Uterus (tissue), 4 donors: ENCODE data around the gene JAZF1. TPM values are rescaled to one million over a fixed set of nuclear protein-coding genes. Genes with fewer than 3 reads are reported as not detected.
"Not testable (repeated sequence)": the region's sequence is repeated elsewhere in the genome, so short reads cannot be mapped to it uniquely, and the experiment has no call there.

Source experiments
- DNase-seq, 2 donors: peaks; one replicate each; pipeline ENCODE4 v3.0.0-alpha.2; 2019 to 2020
- H3K27ac ChIP-seq, 2 donors: fragments of 200-600 bp; sonication (generic); 1 replicate in 1 of 2; 2 replicates in 1 of 2; pipeline ENCODE4 v1.5.1; 2016 to 2018
- H3K27me3 ChIP-seq, 2 donors: fragments of 200-600 bp; sonication (generic); one replicate each; pipeline ENCODE4 v1.5.1; 2018 to 2019; ENCODE audit warnings: control low read depth in 1 of 2
- H3K36me3 ChIP-seq, 2 donors: fragments of 200-600 bp; sonication (generic); one replicate each; pipeline ENCODE4 v1.5.1; 2019; ENCODE audit warnings: control low read depth in 1 of 2
- H3K4me1 ChIP-seq, 2 donors: fragments of 200-600 bp; sonication (generic); one replicate each; pipeline ENCODE4 v1.5.1; 2018 to 2019; ENCODE audit warnings: control low read depth in 1 of 2
- H3K4me3 ChIP-seq, 2 donors: fragments of 200-600 bp; sonication (generic); 1 replicate in 1 of 2; 2 replicates in 1 of 2; pipeline ENCODE4 v1.5.1; 2018 to 2019; ENCODE audit warnings: mild to moderate bottlenecking in 1 of 2
- H3K9me3 ChIP-seq, 2 donors: fragments of 200-600 bp; sonication (generic); one replicate each; pipeline ENCODE4 v1.5.1; 2019; ENCODE audit warnings: control low read depth in 1 of 2
- CTCF ChIP-seq, 4 experiments: fragments of 200-600 bp in 2 of 4; fragments of 450-650 bp in 2 of 4; sonication (generic) in 2 of 4; IDR thresholded peaks; one replicate each; pipeline ENCODE4 v1.5.1; 2016 to 2019; ENCODE audit warnings: antibody characterized with exemption in 4 of 4, mild to moderate bottlenecking in 2 of 4, moderate library complexity in 1 of 4
- POLR2A ChIP-seq, 2 donors: fragments of 450-650 bp; IDR thresholded peaks; one replicate each; pipeline ENCODE4 v1.6.1; 2016; ENCODE audit warnings: antibody characterized with exemption in 2 of 2, mild to moderate bottlenecking in 1 of 2, moderate library complexity in 1 of 2
- intact Hi-C: fragments of 100-400 bp; cut with DNase I; formaldehyde crosslinking; loops from one replicate; pipeline ENCODE4 v1.15.1; 2023; ENCODE audit warnings: low total_unique reads
- total RNA-seq, 4 donors: library from RNA; depleted of rRNA in 3 of 4; stranded (reverse); fragments of >200 nt in 3 of 4; gene quantifications; one replicate each; pipeline versions ENCODE4 v1.1.0 to v1.2.4, GENCODE V29; 2014 to 2023
- donor health status: DM: yes; HTN: yes; CAD: no.

Gene JAZF1
- total RNA-seq, 4 donors from 2014 or later: 27.6 to 58.5 (median 34.4) TPM

GRCh38 chr7:28017372-28017771 lies 163.2 kb downstream of the JAZF1 start:
- DNase-seq: no peak
- no peaks in the 10 kb centered on the region for H3K36me3 ChIP-seq
- no peaks in the 10 kb centered on the region for H3K9me3 ChIP-seq
- no peaks in the 10 kb centered on the region for H3K27me3 ChIP-seq
- no peak overlapping the region for H3K27ac ChIP-seq
- H3K4me1 ChIP-seq: no peaks in the 10 kb centered on the region
- no peak overlapping the region for H3K4me3 ChIP-seq
- no peak for TF ChIP-seq POLR2A (IDR thresholded peaks at IDR 0.05)
- TF ChIP-seq CTCF (IDR thresholded peaks at IDR 0.05): no peak
- intact Hi-C loops: no loop called here

DNA sequence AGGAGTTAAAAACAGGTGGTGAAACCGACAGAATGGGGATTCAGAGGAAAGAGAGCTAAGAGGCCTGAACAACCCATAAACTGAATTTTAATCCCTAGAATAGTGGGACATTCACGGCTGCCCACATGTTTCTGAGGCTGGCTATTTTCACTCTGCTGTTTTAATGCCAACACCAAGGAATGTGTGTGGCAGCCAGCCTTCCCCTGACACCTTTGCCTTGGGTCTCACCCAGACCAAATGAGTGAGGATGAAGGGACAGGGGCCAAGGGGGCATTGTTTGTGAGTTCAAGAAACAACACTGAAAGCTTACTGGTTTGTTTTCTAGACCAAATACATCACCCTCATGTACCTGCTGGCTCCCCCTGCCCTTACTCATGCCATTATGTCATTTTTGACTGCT lies 164.3 kb downstream of the JAZF1 start:
- no peaks in the 10 kb centered on the region for H3K9me3 ChIP-seq
- no peak for DNase-seq
- TF ChIP-seq POLR2A (IDR thresholded peaks at IDR 0.05) (no peak), CTCF (IDR thresholded peaks at IDR 0.05) (no peak)
- H3K36me3 ChIP-seq: no peaks in the 10 kb centered on the region
- intact Hi-C loops: no loop called here
- no peak overlapping the region for H3K4me3 ChIP-seq
- H3K27ac ChIP-seq: no peak overlapping the region
- H3K4me1 ChIP-seq: no peaks in the 10 kb centered on the region
- H3K27me3 ChIP-seq: no peaks in the 10 kb centered on the region

GRCh38 chr7:28015169-28015568 lies 165.4 kb downstream of the JAZF1 start:
- intact Hi-C loops: no loop called here
- H3K27me3 ChIP-seq: no peaks in the 10 kb centered on the region
- DNase-seq: no peak

DNA sequence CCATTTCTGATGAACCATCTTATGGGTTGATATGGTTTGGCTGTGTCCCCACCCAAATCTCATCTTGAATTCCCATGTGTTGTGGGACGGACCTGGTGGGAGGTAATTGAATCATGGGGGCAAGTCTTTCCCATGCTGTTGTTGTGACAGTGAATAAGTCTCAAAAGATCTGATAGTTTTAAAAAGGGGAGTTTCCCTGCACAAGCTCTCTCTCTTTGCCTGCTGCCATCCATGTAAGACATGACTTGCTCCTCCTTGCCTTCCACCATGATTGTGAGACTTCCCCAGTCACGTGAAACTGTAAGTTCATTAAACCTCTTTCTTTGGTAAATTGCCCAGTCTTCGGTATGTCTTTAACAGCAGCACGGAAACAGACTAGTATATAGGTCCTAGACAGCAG lies 166.3 kb downstream of the JAZF1 start:
- H3K27ac ChIP-seq, H3K4me3 ChIP-seq, H3K27me3 ChIP-seq, DNase-seq, intact Hi-C loops, H3K36me3 ChIP-seq, H3K9me3 ChIP-seq, H3K4me1 ChIP-seq: not testable (repeated sequence)

More at GRCh38 chr7:28015169-28015568, 165.4 kb downstream of the JAZF1 start:
- H3K4me3 ChIP-seq: no peak overlapping the region
- no peaks in the 10 kb centered on the region for H3K4me1 ChIP-seq
- H3K9me3 ChIP-seq: no peaks in the 10 kb centered on the region
- H3K36me3 ChIP-seq: no peaks in the 10 kb centered on the region
- no peak overlapping the region for H3K27ac ChIP-seq
- TF ChIP-seq CTCF (IDR thresholded peaks at IDR 0.05) (no peak), POLR2A (IDR thresholded peaks at IDR 0.05) (no peak)

- Histone ChIP-seq H3K9me3 (no peaks in the 10 kb centered on the region), H3K27me3 (no peaks in the 10 kb centered on the region), H3K4me1 (no peaks in the 10 kb centered on the region), H3K4me3 (no peak overlapping the region), H3K36me3 (no peaks in the 10 kb centered on the region), H3K27ac (no peak overlapping the region)
- TF ChIP-seq POLR2A (IDR thresholded peaks at IDR 0.05) (no peak), CTCF (IDR thresholded peaks at IDR 0.05) (no peak)
- no peak for DNase-seq
- intact Hi-C loops: no loop called here
Measured at GRCh38 chr7:28013441-28013840, 167.2 kb downstream of the JAZF1 start.

DNA sequence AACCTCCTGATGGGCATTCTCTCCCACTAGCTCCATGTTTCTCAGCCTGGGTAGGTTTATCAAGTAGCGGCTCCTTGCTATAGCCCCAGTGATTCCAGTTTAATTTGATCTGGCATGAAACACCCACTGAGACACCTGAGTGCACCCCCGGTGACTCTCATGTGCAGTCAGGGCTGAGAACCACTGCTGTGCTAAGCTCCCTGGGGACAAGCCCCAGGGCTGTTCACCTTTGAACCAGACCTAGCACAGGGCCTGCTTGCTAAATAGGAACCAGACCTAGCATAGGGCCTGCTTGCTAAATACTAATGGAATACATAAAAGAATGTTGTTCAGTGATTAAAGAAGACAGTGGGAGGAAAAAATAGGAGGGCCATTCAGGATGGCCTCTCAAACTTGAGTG lies 167.6 kb downstream of the JAZF1 start:
- TF ChIP-seq CTCF (IDR thresholded peaks at IDR 0.05): no peak
- no peak for TF ChIP-seq POLR2A (IDR thresholded peaks at IDR 0.05)
- intact Hi-C loops: no loop called here
- H3K9me3 ChIP-seq: no peaks in the 10 kb centered on the region
- H3K4me3 ChIP-seq: no peak overlapping the region
- no peak overlapping the region for H3K27ac ChIP-seq
- H3K27me3 ChIP-seq: no peaks in the 10 kb centered on the region
- no peaks in the 10 kb centered on the region for H3K36me3 ChIP-seq
- no peak for DNase-seq
- no peaks in the 10 kb centered on the region for H3K4me1 ChIP-seq
